RKO (cell line): ENCODE measurements around the gene FOSB.

Experiments
- DNase-seq: peaks from one replicate; pipeline ENCODE4 v3.0.0-alpha.2; 2016; ENCODE audit warnings: low spot score

Gene FOSB

GRCh38 chr19:45484273-45484945 is 16.6 kb downstream of the FOSB start:
- no peak for DNase-seq

- peak; percentile 97 for DNase-seq
Observed at GRCh38 chr19:45485305-45486077, 17.7 kb downstream of the FOSB start.

DNA sequence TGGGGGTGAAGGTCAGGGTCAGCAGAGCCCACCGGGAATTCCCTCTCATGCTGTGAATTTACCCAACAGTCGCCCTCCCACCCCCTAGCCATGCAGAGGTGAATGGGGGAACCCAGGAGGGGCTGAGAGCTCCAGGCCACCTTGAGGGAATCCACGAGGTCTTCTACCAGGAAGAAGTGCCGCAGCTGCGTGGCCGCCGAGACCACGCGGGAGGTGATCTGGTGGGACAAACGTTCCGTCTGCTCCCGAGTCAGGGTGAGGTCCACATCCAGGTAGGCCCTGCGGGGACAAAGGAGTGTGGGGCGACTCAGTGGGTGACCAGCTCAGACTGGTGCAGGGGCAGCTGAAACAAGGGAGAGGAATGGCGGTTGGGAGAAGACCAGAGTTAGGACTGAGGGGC is 20.9 kb downstream of the FOSB start:
- DNase-seq, result no peak

DNA sequence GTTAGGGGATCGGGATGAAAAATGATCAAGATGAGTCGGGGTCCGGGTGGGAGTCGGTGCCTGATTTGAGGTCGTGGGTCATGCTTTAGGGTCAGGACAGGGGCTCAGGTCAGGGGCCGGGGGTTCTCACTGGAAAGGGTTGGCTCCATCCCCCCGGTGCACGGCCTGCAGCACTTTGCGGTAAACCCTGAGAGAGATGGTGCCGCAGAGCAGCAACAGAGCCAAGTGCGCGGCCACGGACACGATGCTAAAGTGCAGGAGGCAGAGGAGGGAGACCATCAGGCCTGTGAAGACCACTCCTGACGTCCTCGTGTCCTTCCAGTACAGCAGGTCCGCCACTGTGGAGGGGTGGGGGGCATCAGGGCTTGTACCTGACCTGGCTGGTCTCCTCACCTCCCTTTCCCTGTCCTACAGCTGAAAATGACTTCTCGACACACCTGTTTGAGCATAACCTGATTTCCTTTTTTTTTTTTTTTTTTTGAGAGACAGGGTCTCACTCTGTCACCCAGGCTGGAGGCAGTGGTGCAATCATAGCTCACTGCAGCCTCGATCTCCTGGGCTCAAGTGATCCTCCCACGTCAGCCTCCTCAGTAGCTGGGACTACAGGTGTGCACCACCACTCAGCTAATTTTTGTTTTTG is 21.5 kb downstream of the FOSB start:
- no peak for DNase-seq

GRCh38 chr19:45492137-45492626 is 24.4 kb downstream of the FOSB start:
- no peak for DNase-seq

GRCh38 chr19:45492627-45493470 is 25.1 kb downstream of the FOSB start:
- DNase-seq, result no peak

DNA sequence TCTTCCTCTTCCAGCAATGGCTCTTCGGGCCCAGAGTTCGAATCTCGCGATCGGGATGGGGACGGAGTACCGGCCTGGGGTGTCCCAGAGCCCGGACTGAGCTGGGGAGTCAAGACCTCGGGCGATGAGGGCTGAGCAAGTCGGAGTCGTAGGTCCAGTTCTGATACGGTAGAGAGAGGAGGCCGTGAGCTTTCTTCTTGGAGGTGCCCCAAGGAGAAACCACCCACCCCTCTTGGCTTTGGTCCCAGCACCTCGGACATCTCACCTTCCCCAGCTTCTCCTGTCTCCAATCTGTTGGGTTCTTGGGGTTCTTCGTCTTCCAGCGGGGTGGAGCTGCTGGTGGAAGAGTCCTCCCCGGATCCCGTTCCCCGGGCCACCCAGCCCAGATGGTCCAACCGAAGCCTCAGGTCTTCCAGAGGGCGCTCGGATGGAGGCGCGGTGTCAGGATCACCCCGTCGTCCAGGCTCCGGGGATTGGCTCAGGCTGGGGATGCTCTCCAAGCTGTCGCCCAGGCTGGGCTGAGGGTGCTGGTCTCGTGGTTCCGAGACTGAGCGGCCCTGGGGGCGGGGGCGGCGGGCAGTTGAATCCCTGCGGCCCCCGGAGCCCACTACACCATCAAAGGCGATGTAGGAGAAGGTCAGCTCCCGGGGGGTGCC is 26.6 kb downstream of the FOSB start:
- DNase-seq, result no peak

GRCh38 chr19:45495178-45495577 is 27.4 kb downstream of the FOSB start:
- DNase-seq, result no peak

DNA sequence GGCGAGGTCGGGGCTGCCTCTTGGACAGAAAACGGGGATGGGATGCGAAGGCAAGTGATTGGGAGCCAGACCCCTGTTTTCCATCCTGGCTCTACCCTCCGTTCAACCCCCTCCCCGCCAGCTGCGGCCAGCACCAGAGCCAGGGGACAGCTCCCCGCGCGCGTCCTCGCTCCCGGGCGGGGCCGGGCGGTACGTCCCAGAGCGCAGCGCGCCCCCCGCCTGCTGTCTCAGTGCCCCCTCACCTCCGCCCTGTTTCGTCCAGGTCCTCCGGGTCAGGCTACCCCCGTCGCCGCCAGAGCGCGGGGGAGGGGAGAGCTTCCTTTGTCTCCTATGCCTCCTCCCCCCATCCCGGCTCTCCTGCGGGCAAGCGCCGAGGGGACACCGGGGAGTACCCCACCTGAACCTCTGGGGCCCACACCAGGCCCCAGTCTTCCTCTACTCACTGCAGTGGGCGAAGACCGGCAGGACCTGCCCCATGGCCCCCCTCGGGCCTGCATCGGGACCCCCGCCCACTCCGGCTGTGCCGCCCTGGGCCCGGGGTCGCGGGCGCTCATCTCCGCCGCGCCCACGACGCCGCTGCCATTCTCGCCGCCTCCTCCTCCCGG is 28.7 kb downstream of the FOSB start:
- DNase-seq, result no peak

- no peak for DNase-seq
Observed at GRCh38 chr19:45497791-45498190, 30.0 kb downstream of the FOSB start.

DNA sequence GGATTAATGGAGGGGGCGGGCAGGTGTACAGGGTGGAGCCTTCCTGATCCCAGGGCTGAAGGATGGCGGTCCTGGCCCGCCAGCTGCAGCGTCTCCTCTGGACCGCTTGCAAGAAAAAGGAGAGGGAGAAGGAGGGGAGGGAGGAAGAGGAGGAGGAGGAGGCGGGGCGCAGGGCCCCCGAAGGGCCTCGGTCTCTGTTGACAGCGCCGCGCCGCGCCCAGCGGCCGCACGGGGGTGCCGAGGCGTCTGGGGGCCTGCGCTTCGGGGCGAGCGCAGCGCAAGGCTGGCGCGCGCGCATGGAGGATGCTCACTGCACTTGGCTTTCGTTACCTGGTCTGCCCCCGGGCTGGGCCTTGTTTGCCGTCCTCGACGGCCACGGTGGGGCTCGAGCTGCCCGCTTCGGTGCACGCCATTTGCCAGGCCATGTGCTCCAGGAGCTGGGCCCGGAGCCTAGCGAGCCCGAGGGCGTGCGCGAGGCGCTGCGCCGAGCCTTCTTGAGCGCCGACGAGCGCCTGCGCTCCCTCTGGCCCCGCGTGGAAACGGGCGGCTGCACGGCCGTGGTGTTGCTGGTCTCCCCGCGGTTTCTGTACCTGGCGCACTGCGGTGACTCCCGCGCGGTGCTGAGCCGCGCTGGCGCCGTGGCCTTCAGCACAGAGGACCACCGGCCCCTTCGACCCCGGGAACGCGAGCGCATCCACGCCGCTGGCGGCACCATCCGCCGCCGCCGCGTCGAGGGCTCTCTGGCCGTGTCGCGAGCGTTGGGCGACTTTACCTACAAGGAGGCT is 30.8 kb downstream of the FOSB start, which contains the start of gene PPM1N:
TSS of gene PPM1N (plus strand) at position 33 of the 785 bp plus-strand sequence. CDS start at position 63, 30 bp downstream.
- no peak for DNase-seq

DNA sequence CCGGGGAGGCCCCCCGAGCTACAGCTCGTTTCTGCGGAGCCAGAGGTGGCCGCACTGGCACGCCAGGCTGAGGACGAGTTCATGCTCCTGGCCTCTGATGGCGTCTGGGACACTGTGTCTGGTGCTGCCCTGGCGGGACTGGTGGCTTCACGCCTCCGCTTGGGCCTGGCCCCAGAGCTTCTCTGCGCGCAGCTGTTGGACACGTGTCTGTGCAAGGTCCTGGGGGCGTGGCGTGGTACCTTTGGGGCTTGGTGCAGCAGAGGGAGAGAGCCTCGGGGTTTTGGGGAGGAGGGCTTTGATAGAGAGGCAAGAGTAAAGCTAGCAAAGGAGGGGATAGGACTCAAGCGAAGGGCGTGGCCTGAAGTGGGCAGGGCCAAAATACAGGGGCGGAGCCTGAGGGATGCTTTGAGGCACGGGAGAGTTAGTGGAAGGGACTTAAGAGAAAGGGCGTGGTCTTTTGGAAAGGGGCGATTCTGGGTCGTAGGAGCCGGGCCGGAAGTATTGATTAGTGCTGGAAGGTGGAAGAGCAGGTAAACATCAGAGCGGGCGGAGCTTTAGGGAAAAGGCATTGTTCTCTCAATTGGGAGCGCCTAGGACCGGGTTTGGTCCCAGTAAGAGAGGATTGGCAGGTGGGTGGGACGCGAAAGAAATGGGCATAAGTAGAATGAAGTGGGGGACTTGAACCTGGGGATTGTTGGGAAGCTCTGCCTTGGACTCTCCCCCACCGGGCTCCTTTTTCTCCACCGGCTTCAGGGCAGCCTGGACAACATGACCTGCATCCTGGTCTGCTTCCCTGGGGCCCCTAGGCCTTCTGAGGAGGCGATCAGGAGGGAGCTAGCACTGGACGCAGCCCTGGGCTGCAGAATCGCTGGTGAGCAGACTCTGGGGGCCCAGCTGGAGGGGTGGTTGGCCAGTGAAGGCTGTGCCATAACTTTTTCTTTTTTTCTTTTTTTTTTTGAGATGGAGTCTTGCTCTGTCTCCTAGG is 31.7 kb downstream of the FOSB start:
- no peak for DNase-seq

DNA sequence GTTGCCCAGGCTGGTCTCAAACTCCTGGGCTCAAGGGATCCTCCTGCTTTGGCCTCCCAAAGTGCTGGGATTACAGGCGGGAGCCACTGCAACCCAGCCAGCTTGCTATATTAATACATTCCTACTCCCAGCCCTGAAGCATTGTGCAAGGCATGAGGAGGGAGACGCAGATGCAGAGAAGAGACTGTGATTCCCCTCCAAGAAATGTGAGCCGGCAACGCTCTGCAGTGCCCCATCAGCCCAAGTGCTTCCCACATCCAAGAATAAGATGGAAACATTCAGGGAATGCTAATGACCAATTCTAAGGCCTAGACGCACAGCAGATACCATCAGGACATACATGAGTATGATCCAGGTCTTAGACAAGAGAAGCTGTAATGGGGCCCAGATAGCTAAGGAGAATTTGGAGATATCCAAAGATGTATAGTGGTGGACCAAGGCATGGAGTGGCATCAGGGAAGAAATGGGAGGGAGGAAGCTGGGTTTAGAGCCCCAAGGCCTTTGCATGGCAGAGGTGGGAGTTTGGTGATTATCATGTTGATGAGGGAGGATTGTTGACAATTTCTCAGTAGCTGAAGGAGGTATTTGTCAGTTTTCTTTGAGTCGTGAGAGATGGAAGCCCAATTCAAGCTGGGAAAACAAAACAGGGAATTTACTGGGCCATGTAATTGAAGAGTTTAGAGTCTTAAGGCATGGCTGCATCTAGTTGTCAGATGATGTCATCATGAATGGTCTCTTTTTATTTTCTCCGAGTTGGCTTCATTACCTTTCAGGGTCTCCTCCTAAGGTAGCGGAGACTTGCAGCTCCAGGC is 33.3 kb downstream of the FOSB start:
- no peak for DNase-seq

- DNase-seq, result no peak
Observed at GRCh38 chr19:45501730-45502014, 33.9 kb downstream of the FOSB start.

DNA sequence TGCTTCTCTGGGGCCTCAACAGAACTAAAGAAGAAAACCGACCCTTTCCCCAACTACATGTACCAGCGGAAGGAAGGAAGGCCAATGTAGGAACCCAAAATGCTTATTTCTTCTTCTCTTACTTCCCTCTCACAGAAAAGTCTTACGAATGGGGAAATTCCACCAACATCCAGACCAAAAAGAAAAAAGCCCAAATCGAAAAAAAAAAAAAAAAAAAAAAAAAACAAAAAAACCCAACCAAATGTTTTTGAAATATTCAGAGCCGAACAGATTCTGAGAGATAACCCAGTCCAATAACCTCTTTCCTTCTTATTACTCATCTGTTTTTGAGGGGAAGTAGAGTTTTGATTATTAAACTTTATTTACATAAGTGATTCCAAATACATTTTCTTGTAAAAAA is 34.3 kb downstream of the FOSB start:
- DNase-seq, result no peak

GRCh38 chr19:45503909-45504308 is 36.1 kb downstream of the FOSB start:
- no peak for DNase-seq

DNA sequence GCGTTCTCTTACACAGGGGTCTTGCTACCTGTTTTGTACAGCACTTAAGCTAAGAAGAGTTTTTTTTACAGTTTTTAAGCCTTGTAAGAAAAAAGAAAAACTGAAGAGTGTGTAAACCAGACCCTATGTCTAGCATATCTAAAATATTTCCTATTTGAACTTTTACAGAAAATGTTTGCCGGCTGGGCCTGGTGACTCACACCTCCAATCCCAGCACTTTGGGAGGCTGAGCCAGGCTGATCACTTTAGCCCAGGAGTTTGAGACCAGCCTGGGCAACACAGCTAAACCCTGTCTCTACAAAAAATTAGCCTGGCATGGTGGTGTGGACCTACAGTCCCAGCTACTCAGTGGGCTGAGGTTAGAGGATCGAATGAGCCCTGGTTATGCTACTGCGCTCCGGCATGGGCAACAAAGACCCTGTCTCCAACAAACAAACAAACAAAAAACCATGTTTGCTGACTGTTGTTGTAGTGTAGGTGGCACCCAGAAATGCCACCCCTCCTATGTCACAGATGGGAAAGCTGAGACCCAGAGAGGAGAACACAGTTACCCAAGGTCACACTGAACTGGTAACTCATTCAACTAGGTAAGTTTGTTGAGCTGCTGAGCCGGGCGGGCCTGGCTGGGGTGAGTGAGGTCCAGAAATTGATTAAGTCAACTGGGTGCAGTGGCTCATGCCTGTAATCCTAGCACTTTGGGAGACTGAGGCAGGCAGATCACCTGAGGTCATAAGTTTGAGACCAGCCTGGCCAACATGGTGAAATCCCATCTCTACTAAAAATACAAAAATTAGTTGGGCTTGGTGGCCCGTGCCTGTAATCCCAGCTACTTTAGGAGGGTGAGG is 37.6 kb downstream of the FOSB start:
- no peak for DNase-seq

DNA sequence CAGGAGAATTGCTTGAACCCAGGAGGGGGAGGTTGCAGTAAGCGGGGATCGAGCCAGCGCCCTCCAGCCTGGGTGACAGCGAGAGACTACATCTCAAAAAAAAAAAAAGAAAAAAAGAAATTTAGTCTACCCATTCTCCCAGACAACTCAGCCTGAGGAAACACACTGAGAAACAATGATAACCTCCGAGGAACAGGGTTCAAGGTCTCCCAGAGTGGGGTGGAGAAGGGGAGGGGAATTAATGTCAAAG is 38.1 kb downstream of the FOSB start:
- DNase-seq, result no peak
